Peyer's patch (tissue), 4 donors: ENCODE measurements around the gene ARHGAP5.

Source experiments
- CTCF ChIP-seq, 6 experiments: fragments of 450-650 bp in 4 of 6; fragments of 200-600 bp in 2 of 6; sonication (generic) in 1 of 6; IDR thresholded peaks; one replicate each; pipeline ENCODE4 v1.5.1; 2017 to 2019; ENCODE audit warnings: antibody characterized with exemption in 6 of 6, mild to moderate bottlenecking in 3 of 6, moderate library complexity in 1 of 6
- POLR2A ChIP-seq, 2 donors: fragments of 450-650 bp; IDR thresholded peaks; one replicate each; pipeline ENCODE4 v1.5.1; 2017; ENCODE audit warnings: antibody characterized with exemption in 2 of 2, mild to moderate bottlenecking in 2 of 2, moderate library complexity in 2 of 2

GRCh38 chr14:32073537-32074189 lies 3.4 kb upstream of the ARHGAP5 start:
- TF ChIP-seq CTCF (IDR thresholded peaks at IDR 0.05) (peak; percentile 58 to 93 (median 86)), POLR2A (IDR thresholded peaks at IDR 0.05) (no peak)
